ENCODE data around the gene NLRP6. TPM values are rescaled to one million over a fixed set of nuclear protein-coding genes. Genes with fewer than 3 reads are reported as not detected.
"Not testable (repeated sequence)": the region's sequence is repeated elsewhere in the genome, so short reads cannot be mapped to it uniquely, and the experiment has no call there.

Gene NLRP6
- total RNA-seq, 4 donors from 2014 or later = 0.13 to 2.2 (median 0.42) TPM; not detected in 1

DNA sequence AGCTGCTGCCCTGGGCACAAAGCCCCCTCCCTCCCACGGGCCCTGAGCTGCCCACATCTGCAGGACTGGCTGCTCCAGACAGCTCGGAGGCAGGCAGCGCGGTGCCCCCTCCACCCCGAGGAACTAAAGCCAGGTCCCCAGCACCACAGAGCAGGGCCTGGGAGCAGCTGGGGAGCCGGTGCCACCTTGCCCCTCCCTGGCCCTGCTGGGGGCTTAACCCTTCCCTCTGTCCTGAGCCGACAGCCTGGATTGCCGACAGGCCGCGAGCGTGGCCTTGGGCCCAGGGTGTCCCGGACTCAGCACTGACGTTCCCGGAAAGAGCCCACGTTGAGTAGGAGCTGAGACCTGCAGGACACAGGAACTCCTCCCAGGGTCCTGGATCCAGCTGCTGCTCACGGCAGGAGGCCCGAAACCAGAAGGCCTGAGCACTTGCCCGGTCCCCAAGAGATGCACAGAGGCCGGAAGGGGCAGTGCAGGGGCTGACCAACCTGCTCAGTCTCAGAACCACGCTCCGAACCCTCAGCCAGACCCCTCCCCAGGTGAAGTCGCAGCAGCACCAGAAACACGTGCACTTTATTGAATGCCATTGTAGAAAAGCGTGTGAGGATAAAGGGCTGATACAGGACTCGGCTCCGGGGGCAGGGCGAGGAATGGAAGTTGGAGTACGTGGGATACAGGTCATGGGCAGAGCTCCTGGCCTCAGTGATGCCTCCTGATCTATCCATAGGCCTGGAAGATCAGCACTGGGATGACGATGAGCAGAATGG is 41.1 kb downstream of the NLRP6 start:
- peak overlapping the region; percentile 70 to 97 (median 72) for H3K4me3 ChIP-seq
- TF ChIP-seq, protein P1, sequence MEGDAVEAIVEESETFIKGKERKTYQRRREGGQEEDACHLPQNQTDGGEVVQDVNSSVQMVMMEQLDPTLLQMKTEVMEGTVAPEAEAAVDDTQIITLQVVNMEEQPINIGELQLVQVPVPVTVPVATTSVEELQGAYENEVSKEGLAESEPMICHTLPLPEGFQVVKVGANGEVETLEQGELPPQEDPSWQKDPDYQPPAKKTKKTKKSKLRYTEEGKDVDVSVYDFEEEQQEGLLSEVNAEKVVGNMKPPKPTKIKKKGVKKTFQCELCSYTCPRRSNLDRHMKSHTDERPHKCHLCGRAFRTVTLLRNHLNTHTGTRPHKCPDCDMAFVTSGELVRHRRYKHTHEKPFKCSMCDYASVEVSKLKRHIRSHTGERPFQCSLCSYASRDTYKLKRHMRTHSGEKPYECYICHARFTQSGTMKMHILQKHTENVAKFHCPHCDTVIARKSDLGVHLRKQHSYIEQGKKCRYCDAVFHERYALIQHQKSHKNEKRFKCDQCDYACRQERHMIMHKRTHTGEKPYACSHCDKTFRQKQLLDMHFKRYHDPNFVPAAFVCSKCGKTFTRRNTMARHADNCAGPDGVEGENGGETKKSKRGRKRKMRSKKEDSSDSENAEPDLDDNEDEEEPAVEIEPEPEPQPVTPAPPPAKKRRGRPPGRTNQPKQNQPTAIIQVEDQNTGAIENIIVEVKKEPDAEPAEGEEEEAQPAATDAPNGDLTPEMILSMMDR (IDR thresholded peaks at IDR 0.05) = peak in 2 of 3 experiments; percentile 13 to 21
- TF ChIP-seq POLR2AphosphoS5 (IDR thresholded peaks at IDR 0.05) = peak in 1 of 2 donors; percentile 35
- peaks cover 13 to 45% (median 40%) of the 10 kb centered on the region in 4 donors for H3K4me1 ChIP-seq
- H3K27me3 ChIP-seq = peaks cover 0 to 19% (median 8%) of the 10 kb centered on the region in 4 donors
- H3K27ac ChIP-seq (replicated peaks in 1 of 4) = peak overlapping the region; percentile 95 to 97 (median 96)
- H3K9me3 ChIP-seq; DNase-seq (ENCODE audit: extremely low spot score); H3K36me3 ChIP-seq; intact Hi-C loops (cut with DNase I): not testable (repeated sequence)
- 15% methylated on average over 11 of the region's 29 CpGs for WGBS

DNA sequence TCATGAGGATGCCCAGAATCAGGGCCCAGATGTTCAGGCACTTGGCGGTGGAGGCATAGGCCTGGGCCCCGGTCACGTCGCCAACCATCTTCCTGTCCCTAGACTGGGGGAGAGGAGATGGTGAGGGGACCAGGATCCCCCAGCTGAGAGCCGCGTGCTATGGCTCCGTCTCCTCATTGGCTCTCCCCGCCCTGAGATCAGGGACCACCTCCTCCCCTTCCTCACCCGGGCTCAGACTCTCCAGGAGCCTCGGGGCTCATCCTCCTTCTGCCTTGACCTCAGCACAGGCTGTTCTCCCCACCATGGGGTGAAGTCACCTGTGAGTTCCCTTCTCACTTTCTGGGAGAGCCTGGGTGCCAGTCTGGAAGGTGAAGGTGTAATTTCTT is 41.7 kb downstream of the NLRP6 start:
- WGBS = 0% methylated on average over 4 of the region's 10 CpGs
- H3K36me3 ChIP-seq; H3K9me3 ChIP-seq; DNase-seq (ENCODE audit: extremely low spot score); intact Hi-C loops (cut with DNase I): not testable (repeated sequence)
- H3K27me3 ChIP-seq = peaks cover 0 to 19% (median 8%) of the 10 kb centered on the region in 4 donors
- peak overlapping the region; percentile 95 to 97 (median 96) for H3K27ac ChIP-seq (replicated peaks in 1 of 4)
- peaks cover 19 to 50% (median 45%) of the 10 kb centered on the region in 4 donors for H3K4me1 ChIP-seq
- peak overlapping the region; percentile 70 to 97 (median 72) for H3K4me3 ChIP-seq

DNA sequence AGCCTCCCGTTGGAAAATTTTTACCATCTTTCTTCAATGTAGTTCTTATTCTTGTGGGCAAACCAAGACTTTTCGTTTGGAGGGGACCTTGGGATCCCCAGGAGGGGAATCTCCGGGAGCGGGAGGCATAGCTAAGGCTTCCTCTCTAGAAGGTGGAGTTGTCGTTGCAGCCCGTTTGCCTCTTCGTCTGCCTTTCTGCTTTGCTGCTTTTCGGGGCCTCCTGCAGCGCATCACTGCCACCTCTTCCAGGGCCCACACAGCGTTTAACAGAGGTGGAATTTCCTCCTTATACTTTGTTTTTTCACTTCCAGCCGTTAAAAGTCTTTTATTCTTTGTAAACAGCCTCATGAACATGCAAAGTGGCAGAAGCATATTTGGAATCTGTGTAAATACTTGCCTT is 45.9 kb downstream of the NLRP6 start:
- H3K27me3 ChIP-seq = no peaks in the 10 kb centered on the region
- H3K4me3 ChIP-seq = no peak overlapping the region
- no peaks in the 10 kb centered on the region for H3K9me3 ChIP-seq
- 65% methylated on average over 11 of the region's 11 CpGs for WGBS
- peak overlapping the region; percentile 86 to 87 (median 86) for H3K27ac ChIP-seq (replicated peaks in 1 of 4)
- DNase-seq (ENCODE audit: extremely low spot score) = no peak
- no peaks in the 10 kb centered on the region for H3K36me3 ChIP-seq
- intact Hi-C loops (cut with DNase I) = no loop called here
- peaks cover 46 to 61% (median 52%) of the 10 kb centered on the region in 4 donors for H3K4me1 ChIP-seq
- TF ChIP-seq EP300 (IDR thresholded peaks at IDR 0.05) = no peak
- no peak for TF ChIP-seq POLR2AphosphoS5 (IDR thresholded peaks at IDR 0.05)
- TF ChIP-seq POLR2A (IDR thresholded peaks at IDR 0.05; ENCODE audit: low read depth) = no peak
- TF ChIP-seq, protein P1 (IDR thresholded peaks at IDR 0.05) = no peak

DNA sequence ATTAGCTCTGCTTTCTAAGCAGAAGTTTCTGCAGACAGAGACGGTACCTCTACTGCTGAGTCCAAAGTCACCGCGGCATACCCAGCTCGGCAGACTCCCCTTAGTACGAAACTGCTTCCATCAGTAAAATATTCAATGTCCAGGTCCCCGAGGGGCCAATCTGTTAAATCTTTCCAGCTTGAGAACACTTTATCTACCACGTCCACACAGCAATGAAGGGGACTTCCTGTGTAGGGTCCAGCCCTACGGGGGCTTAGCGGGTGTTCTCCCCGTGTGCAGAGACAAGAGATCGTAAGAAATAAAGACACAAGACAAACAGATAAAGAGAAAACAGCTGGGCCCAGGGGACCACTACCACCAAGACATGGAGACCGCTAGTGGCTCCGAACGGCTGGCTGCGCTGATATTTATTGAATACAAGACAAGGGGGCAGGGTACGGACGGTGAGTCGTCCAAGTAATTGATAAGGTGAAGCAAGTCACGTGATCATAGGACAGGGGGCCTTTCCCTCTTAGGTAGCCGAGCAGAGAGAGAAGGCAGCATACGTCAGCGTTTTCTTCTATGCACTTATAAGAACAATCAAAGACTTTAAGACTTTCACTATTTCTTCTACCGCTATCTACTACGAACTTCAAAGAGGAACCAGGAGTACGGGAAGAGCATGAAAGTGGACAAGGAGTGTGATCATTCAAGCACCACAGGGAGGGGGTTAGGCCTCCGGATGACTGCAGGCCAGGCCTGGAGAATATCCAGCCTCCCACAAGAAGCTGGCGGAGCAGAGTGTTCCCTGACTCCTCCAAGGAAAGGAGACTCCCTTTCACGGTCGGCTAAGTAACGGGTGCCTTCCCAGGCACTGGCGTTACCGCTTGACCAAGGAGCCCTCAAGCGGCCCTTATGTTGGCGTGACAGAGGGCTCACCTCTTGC is 46.6 kb downstream of the NLRP6 start:
- H3K9me3 ChIP-seq; H3K36me3 ChIP-seq; intact Hi-C loops (cut with DNase I); DNase-seq (ENCODE audit: extremely low spot score); H3K27me3 ChIP-seq: not testable (repeated sequence)
- TF ChIP-seq POLR2AphosphoS5 (IDR thresholded peaks at IDR 0.05) = peak in 1 of 2 donors; percentile 17
- peak overlapping the region in 2 of 4 donors; percentile 20 to 21 for H3K4me3 ChIP-seq
- peaks cover 46 to 61% (median 52%) of the 10 kb centered on the region in 4 donors for H3K4me1 ChIP-seq
- WGBS = 56% methylated on average over 27 of the region's 34 CpGs
- peak overlapping the region; percentile 86 to 90 (median 87) for H3K27ac ChIP-seq (replicated peaks in 1 of 4)

DNA sequence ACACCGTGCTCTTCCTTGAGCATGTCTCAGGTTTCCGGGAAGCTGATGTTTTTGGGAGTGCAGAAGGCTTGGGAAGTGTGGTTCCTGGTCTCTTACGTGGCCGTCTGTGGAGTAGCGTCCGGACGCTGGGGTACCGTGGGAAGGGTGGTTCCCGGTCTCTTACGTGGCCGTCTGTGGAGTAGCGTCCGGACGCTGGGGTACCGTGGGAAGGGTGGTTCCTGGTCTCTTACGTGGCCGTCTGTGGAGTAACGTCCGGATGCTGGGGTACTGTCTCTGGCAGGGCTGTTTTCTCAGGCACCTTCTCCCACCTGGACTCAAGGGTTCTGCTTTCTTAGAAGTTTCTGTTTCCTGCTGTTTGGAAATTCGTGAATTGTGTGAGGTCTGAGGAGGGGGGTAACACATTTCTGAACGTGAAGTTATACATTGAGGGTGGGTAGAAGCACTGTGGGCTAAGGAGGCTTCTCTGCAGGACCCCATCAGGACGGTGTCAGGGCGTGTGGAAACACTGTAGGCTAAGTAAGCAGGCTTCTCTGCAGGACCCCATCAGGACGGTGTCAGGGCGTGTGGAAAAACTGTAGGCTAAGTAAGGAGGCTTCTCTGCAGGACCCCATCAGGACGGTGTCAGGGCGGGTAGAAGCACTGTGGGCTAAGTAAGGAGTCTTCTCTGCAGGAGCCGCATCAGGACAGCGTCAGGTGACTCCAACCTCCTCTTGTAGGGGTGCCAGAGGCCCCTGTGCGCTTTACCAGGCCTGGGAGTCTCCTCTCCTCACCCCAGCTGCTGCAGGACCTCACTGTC is 47.8 kb downstream of the NLRP6 start:
- DNase-seq (ENCODE audit: extremely low spot score) = no peak
- peak overlapping the region; percentile 86 to 90 (median 87) for H3K27ac ChIP-seq (replicated peaks in 1 of 4)
- H3K36me3 ChIP-seq = no peaks in the 10 kb centered on the region
- no peaks in the 10 kb centered on the region for H3K9me3 ChIP-seq
- H3K4me3 ChIP-seq = peak overlapping the region in 1 of 4 donors; percentile 15
- peaks cover 46 to 58% (median 50%) of the 10 kb centered on the region in 4 donors for H3K4me1 ChIP-seq
- intact Hi-C loops (cut with DNase I) = loop anchor here (2.0 kb wide), 1 partner anchor 27 kb away; no protein-coding TSS in a partner anchor
- 83% methylated on average over 29 of the region's 30 CpGs for WGBS
- no peaks in the 10 kb centered on the region for H3K27me3 ChIP-seq
- TF ChIP-seq, protein P1 (IDR thresholded peaks at IDR 0.05) = no peak
- no peak for TF ChIP-seq POLR2AphosphoS5 (IDR thresholded peaks at IDR 0.05)
- TF ChIP-seq EP300 (IDR thresholded peaks at IDR 0.05) = no peak
- TF ChIP-seq POLR2A (IDR thresholded peaks at IDR 0.05; ENCODE audit: low read depth) = no peak

Data from esophagus muscularis mucosa (tissue), 4 donors.